SJSA1 (cell line): ENCODE measurements around the gene ST3GAL2. TPM values are rescaled to one million over a fixed set of nuclear protein-coding genes. Genes with fewer than 3 reads are reported as not detected.
A peak's percentile ranks its signal among the peaks of the same experiment; 100 is the strongest.

ENCODE experiments used
- DNase-seq, 2 experiments: peaks; one replicate each; pipeline ENCODE4 v3.0.0-alpha.2; 2015 to 2020; ENCODE audit warnings: low spot score in 2 of 2, low read depth in 1 of 2
- H3K27ac ChIP-seq: fragments of 250-450 bp; sonication (Bioruptor Pico); 2 replicates; pipeline ENCODE4 v1.5.1; 2020; ENCODE audit warnings: mild to moderate bottlenecking, moderate library complexity
- H3K27me3 ChIP-seq: fragments of 250-450 bp; sonication (Bioruptor Pico); replicated peaks from 2 replicates; pipeline ENCODE4 v1.5.1; 2020; ENCODE audit warnings: mild to moderate bottlenecking, moderate library complexity
- H3K36me3 ChIP-seq: fragments of 250-450 bp; sonication (Bioruptor Pico); 2 replicates; pipeline ENCODE4 v1.5.1; 2020; ENCODE audit warnings: mild to moderate bottlenecking
- H3K4me1 ChIP-seq: fragments of 250-450 bp; sonication (Bioruptor Pico); replicated peaks from 2 replicates; pipeline ENCODE4 v1.6.1; 2021; ENCODE audit warnings: mild to moderate bottlenecking
- H3K4me3 ChIP-seq: fragments of 250-450 bp; sonication (Bioruptor Pico); 2 replicates; pipeline ENCODE4 v1.5.1; 2020; ENCODE audit warnings: mild to moderate bottlenecking
- H3K9me3 ChIP-seq: fragments of 250-450 bp; sonication (Bioruptor Pico); replicated peaks from 2 replicates; pipeline ENCODE4 v1.5.1; 2020; ENCODE audit warnings: mild to moderate bottlenecking
- total RNA-seq: library from RNA; depleted of rRNA; stranded (reverse); fragments of >200 nt; shearing (Covaris generic); gene quantifications from 2 replicates; pipeline ENCODE4 v1.2.3, GENCODE V29; 2014

ST3GAL2 gene
- total RNA-seq, 1 experiment from 2014 or later: 43.8 TPM

GRCh38 chr16:70402916-70403659 is 35.8 kb downstream of the ST3GAL2 start:
- DNase-seq: no peak
- Histone ChIP-seq H3K9me3 (no peaks in the 10 kb centered on the region), H3K36me3 (peaks cover 27% of the 10 kb centered on the region), H3K4me3 (no peak overlapping the region), H3K4me1 (peaks cover 18% of the 10 kb centered on the region), H3K27me3 (no peaks in the 10 kb centered on the region), H3K27ac (no peak overlapping the region)

DNA sequence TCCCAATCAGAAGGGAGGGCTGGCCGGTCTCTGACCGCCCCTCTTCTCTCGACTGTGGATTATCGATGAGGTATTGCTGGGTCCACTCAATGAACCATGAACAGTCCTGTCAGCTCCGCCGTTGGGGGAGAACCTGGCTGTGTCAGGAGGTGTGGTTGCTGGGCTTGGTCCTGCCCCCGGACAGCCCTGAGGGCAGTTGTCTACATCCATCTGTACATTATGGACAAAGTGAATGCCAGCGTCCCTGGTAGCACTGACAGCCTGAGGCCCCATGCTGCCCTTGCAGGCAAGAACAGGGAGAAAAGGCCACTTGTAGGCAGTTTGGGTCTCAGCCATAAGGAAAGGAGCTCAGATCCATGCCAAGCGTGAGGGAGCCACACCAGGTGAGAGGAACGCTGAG is 38.9 kb downstream of the ST3GAL2 start:
- Histone ChIP-seq H3K36me3 (peaks cover 37% of the 10 kb centered on the region), H3K27ac (no peak overlapping the region), H3K4me3 (no peak overlapping the region), H3K9me3 (no peaks in the 10 kb centered on the region), H3K4me1 (peaks cover 15% of the 10 kb centered on the region), H3K27me3 (no peaks in the 10 kb centered on the region)
- no peak for DNase-seq

- H3K36me3 ChIP-seq: peaks cover 43% of the 10 kb centered on the region
- no peaks in the 10 kb centered on the region for H3K9me3 ChIP-seq
- no peak overlapping the region for H3K4me3 ChIP-seq
- H3K27ac ChIP-seq: no peak overlapping the region
- no peak for DNase-seq
- H3K4me1 ChIP-seq: peaks cover 10% of the 10 kb centered on the region
- no peaks in the 10 kb centered on the region for H3K27me3 ChIP-seq
Measured at GRCh38 chr16:70399381-70399780, 39.5 kb downstream of the ST3GAL2 start.

DNA sequence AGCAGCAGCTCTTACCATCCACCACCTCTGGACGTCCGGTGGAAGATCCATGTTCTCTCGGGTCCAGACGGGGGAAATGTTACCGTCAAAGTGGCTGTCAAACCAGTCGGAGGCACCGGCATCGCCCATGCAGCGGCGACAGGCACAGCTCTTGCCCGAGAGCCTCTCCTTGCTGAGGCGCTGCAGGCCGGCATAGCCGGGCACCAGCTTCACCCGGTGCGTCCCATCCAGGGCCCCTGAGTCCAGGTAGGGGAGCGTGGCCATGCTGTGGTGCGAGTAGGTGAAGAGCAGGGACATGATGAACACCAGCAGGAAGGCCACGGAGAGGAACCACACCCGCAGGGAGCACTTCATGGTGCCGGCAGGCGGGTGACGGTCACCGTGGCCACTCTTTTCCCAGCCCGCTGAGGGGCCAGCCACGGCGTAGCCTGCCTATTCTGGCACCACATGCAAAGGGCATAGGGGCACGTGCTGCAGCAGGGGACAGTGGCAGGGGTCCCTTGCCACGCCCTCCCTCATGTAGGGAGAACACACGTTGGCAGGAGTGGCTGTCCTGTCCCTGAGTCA is 40.6 kb downstream of the ST3GAL2 start:
- H3K4me1 ChIP-seq: no peaks in the 10 kb centered on the region

DNA sequence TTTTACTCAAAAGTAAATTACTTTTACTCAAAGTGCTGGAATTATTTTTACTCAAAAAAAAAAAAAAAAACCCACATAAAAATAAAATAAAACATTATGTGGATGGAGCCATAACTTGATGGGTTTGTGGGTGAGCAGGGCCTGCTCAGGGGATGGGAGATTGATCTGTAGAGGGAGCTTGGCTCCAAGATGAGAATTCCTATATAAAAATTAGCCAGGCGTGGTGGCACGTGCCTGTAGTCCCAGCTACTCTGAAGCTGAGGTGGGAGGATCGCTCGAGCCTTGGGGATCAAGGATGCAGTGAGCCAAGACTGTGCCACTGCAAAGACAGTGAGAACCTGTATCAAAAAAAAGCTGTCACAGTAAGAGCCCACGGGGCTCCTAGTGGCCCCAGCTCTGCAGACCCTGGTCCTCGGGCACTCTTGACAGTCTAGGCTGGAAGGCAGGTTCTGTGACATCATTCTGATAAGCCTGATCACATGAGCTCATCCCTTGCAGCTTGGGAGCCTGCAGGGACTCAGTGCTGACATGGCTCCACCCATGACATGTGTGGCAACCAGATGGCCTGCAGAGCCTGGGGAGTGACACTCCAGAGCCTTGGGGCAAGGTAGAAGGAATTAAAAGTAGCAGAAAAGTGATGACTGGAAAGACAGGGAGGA is 42.5 kb downstream of the ST3GAL2 start:
- no peak for DNase-seq
- Histone ChIP-seq H3K4me3 (no peak overlapping the region), H3K27ac (no peak overlapping the region)

More for the DNA sequence above, 40.6 kb downstream of the ST3GAL2 start:
- Histone ChIP-seq H3K9me3 (no peaks in the 10 kb centered on the region), H3K27me3 (no peaks in the 10 kb centered on the region), H3K36me3 (peaks cover 54% of the 10 kb centered on the region), H3K4me3 (no peak overlapping the region), H3K27ac (no peak overlapping the region)
- DNase-seq: no peak

GRCh38 chr16:70395345-70395901 is 43.5 kb downstream of the ST3GAL2 start:
- Histone ChIP-seq H3K27ac (no peak overlapping the region), H3K4me1 (peaks cover 10% of the 10 kb centered on the region), H3K9me3 (no peaks in the 10 kb centered on the region), H3K27me3 (no peaks in the 10 kb centered on the region), H3K36me3 (peaks cover 61% of the 10 kb centered on the region), H3K4me3 (no peak overlapping the region)
- DNase-seq: peak; percentile 52 to 71

More for the DNA sequence above, 42.5 kb downstream of the ST3GAL2 start:
- H3K4me1 ChIP-seq: peaks cover 10% of the 10 kb centered on the region
- no peaks in the 10 kb centered on the region for H3K27me3 ChIP-seq
- H3K9me3 ChIP-seq: no peaks in the 10 kb centered on the region
- H3K36me3 ChIP-seq: peaks cover 67% of the 10 kb centered on the region

- H3K4me1 ChIP-seq: peaks cover 10% of the 10 kb centered on the region
- no peaks in the 10 kb centered on the region for H3K27me3 ChIP-seq
- no peaks in the 10 kb centered on the region for H3K9me3 ChIP-seq
- peaks cover 58% of the 10 kb centered on the region for H3K36me3 ChIP-seq
- no peak overlapping the region for H3K27ac ChIP-seq
- no peak overlapping the region for H3K4me3 ChIP-seq
- DNase-seq: no peak
Measured at GRCh38 chr16:70394853-70395252, 44.0 kb downstream of the ST3GAL2 start.

DNA sequence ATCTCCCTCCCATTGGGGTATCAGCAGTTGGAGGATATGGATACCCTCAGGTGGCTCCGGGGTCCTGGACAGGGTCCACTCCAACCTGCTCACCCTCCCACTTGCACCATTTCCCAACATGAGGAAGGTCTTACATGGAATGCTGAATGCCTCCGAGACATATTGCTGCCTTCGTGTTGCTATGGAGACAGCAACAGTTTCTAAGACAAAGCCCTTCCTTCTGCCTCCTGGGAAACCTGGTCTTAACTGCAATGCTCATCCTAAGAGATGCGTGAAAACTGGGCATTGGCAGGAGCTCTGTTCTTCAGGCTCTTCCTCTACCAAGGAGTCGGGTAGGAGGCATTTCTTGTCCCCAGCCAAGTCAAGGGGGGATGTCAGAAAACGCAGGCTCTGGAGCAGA is 45.2 kb downstream of the ST3GAL2 start:
- no peak overlapping the region for H3K4me3 ChIP-seq
- H3K36me3 ChIP-seq: peaks cover 56% of the 10 kb centered on the region
- H3K4me1 ChIP-seq: peaks cover 10% of the 10 kb centered on the region
- no peaks in the 10 kb centered on the region for H3K9me3 ChIP-seq
- no peaks in the 10 kb centered on the region for H3K27me3 ChIP-seq
- DNase-seq: no peak
- H3K27ac ChIP-seq: no peak overlapping the region

- Histone ChIP-seq H3K36me3 (peaks cover 56% of the 10 kb centered on the region), H3K27ac (no peak overlapping the region), H3K27me3 (no peaks in the 10 kb centered on the region), H3K9me3 (no peaks in the 10 kb centered on the region), H3K4me3 (no peak overlapping the region), H3K4me1 (peaks cover 10% of the 10 kb centered on the region)
- DNase-seq: no peak
Measured at GRCh38 chr16:70392606-70393005, 46.3 kb downstream of the ST3GAL2 start.

- Histone ChIP-seq H3K27ac (no peak overlapping the region), H3K4me3 (no peak overlapping the region), H3K9me3 (no peaks in the 10 kb centered on the region), H3K36me3 (peaks cover 62% of the 10 kb centered on the region), H3K27me3 (no peaks in the 10 kb centered on the region), H3K4me1 (peaks cover 10% of the 10 kb centered on the region)
- DNase-seq: peak in 1 of 2 experiments; percentile 22
Measured at GRCh38 chr16:70391881-70392481, 46.9 kb downstream of the ST3GAL2 start.

DNA sequence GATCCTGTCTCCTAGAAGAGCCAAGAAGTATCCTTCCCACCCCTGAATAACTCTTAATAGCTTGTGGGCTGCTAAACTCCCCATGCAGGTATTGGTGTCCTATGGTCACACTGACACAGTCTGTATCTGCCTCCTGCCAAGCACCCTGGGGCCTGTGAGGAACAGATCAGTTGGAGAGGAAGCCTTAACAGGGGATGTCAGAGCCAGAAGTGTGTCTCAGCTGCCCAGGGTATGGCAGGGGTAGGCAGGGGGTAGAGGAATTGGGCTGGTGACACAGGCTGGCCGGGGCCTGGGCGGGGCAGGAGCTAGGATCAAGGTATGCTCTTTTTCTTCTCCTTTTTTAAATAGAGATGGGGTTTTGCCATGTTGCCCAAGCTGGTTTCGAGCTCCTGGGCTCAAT is 47.5 kb downstream of the ST3GAL2 start:
- no peak for DNase-seq
- Histone ChIP-seq H3K36me3 (peaks cover 65% of the 10 kb centered on the region), H3K4me1 (peaks cover 10% of the 10 kb centered on the region), H3K9me3 (no peaks in the 10 kb centered on the region), H3K27ac (no peak overlapping the region), H3K4me3 (no peak overlapping the region), H3K27me3 (no peaks in the 10 kb centered on the region)

- no peak overlapping the region for H3K4me3 ChIP-seq
- H3K27me3 ChIP-seq: no peaks in the 10 kb centered on the region
- DNase-seq: no peak
- peaks cover 10% of the 10 kb centered on the region for H3K4me1 ChIP-seq
- no peak overlapping the region for H3K27ac ChIP-seq
- no peaks in the 10 kb centered on the region for H3K9me3 ChIP-seq
- H3K36me3 ChIP-seq: peaks cover 64% of the 10 kb centered on the region
Measured at GRCh38 chr16:70390774-70391173, 48.1 kb downstream of the ST3GAL2 start.

GRCh38 chr16:70388006-70388680 is 50.8 kb downstream of the ST3GAL2 start:
- Histone ChIP-seq H3K4me3 (no peak overlapping the region), H3K9me3 (no peaks in the 10 kb centered on the region), H3K27ac (no peak overlapping the region), H3K27me3 (no peaks in the 10 kb centered on the region), H3K4me1 (peaks cover 10% of the 10 kb centered on the region), H3K36me3 (peaks cover 42% of the 10 kb centered on the region)
- DNase-seq: no peak
